WTC11 (cell line): ENCODE measurements around the gene NHLRC2.

Experiments used
- CTCF ChIP-seq: fragments of 200-600 bp; IDR thresholded peaks from 2 replicates; pipeline ENCODE4 v1.8.0; 2022; ENCODE audit warnings: antibody characterized with exemption
- ELF4 ChIP-seq: sonication (generic); formaldehyde crosslinking; IDR thresholded peaks from 2 replicates; pipeline ENCODE4 v1.8.1; 2022; ENCODE audit warnings: low read depth, mild to moderate bottlenecking, moderate library complexity, missing genetic modification reagents
- IRF2 ChIP-seq: sonication (generic); formaldehyde crosslinking; IDR thresholded peaks from 2 replicates; pipeline ENCODE4 v1.8.0; 2022; ENCODE audit warnings: low read depth, missing genetic modification reagents, borderline replicate concordance
- JUN ChIP-seq: sonication (generic); formaldehyde crosslinking; IDR thresholded peaks from 2 replicates; pipeline ENCODE4 v1.8.0; 2023; ENCODE audit warnings: mild to moderate bottlenecking, missing genetic modification reagents
- NFYB ChIP-seq: sonication (generic); formaldehyde crosslinking; conservative IDR thresholded peaks from 2 replicates; pipeline ENCODE4 v1.8.0; 2022; ENCODE audit warnings: low read depth, missing genetic modification reagents
- SP1 ChIP-seq: sonication (generic); formaldehyde crosslinking; conservative IDR thresholded peaks from 2 replicates; pipeline ENCODE4 v1.8.1; 2022; ENCODE audit warnings: missing genetic modification reagents
- STAT6 ChIP-seq: sonication (generic); formaldehyde crosslinking; conservative IDR thresholded peaks from 2 replicates; pipeline ENCODE4 v1.8.1; 2023; ENCODE audit warnings: mild to moderate bottlenecking, low read depth, missing genetic modification reagents, moderate library complexity

- no peak for TF ChIP-seq STAT6 (CRISPR knock-in tag)
- TF ChIP-seq IRF2, result no peak
- TF ChIP-seq CTCF, result no peak
- no peak for TF ChIP-seq SP1 (CRISPR knock-in tag)
- no peak for TF ChIP-seq ELF4 (CRISPR knock-in tag)
- no peak for TF ChIP-seq NFYB (CRISPR knock-in tag)
- no peak for TF ChIP-seq JUN
Measured at GRCh38 chr10:113876461-113876860, 22.0 kb downstream of the NHLRC2 start.
